ENCODE measurements around the gene MAX. TPM values are rescaled to one million over a fixed set of nuclear protein-coding genes. Genes with fewer than 3 reads are reported as not detected.

Gene MAX
- total and polyA plus RNA-seq, 2 of the 4 experiments (the other 2 are of a cell fraction): 45.2 to 51.8 TPM

- H3K4me1 ChIP-seq (ENCODE audit: control insufficient read depth, insufficient read depth, low read length): no peaks in the 10 kb centered on the region
- no peak overlapping the region for H3K56ac ChIP-seq (ENCODE audit: extremely low read depth, insufficient read depth, low read length)
- H3K4me2 ChIP-seq (ENCODE audit: low read depth, low read length): no peak overlapping the region
- no peak overlapping the region for H2AK9ac ChIP-seq (replicated peaks; ENCODE audit: low read depth, low read length, poor library complexity)
- H3K9ac ChIP-seq (ENCODE audit: low read depth, low read length): no peak overlapping the region
- H3K27ac ChIP-seq (ENCODE audit: insufficient read depth, low read length): no peak overlapping the region
- no peak for DNase-seq
- TF ChIP-seq MXI1 (IDR thresholded peaks at IDR 0.05; ENCODE audit: borderline replicate concordance, low read depth, low read length): no peak
- no peak for TF ChIP-seq MAFK (IDR thresholded peaks at IDR 0.05; ENCODE audit: low read depth, low read length)
- TF ChIP-seq CEBPB (IDR thresholded peaks at IDR 0.05; ENCODE audit: low read depth, low read length): no peak
- no peak for TF ChIP-seq FOS (IDR thresholded peaks at IDR 0.05; ENCODE audit: low read depth, low read length)
- no peak overlapping the region for H3K18ac ChIP-seq (ENCODE audit: low read depth, low read length)
- no peaks in the 10 kb centered on the region for H3K9me3 ChIP-seq (ENCODE audit: control insufficient read depth, insufficient read depth, low read length)
- H3K9me1 ChIP-seq (ENCODE audit: insufficient read depth, low read length): no peaks in the 10 kb centered on the region
- H2BK15ac ChIP-seq (ENCODE audit: low read depth, low read length): no peak overlapping the region
- POLR2A ChIA-PET (ENCODE audit: unreplicated experiment): no interaction called here
- H4K91ac ChIP-seq (ENCODE audit: insufficient read depth, low read depth, low read length): no peak overlapping the region
- H3K79me1 ChIP-seq (ENCODE audit: low read depth in 1 of 2, low read length in 2 of 2): no peaks in the 10 kb centered on the region
- no peak overlapping the region for H4K8ac ChIP-seq (ENCODE audit: low read depth in 2 of 2, low read length in 2 of 2)
- peaks cover 15% of the 10 kb centered on the region for H3K27me3 ChIP-seq (ENCODE audit: control insufficient read depth, insufficient read depth, low read length)
- intact Hi-C loops (cut with micrococcal nuclease): no loop called here
- no peak overlapping the region for H3K23ac ChIP-seq (ENCODE audit: low read depth, low read length)
- no peak overlapping the region for H3K4ac ChIP-seq (ENCODE audit: low read depth, low read length)
- WGBS, 2 experiments (ENCODE audit: extremely low coverage in 2 of 2, insufficient read length in 1 of 2): 72% methylated on average over 3 of the region's 4 CpGs; no CpG with 5 or more reads in 1 of the 2 experiments
- no peaks in the 10 kb centered on the region for H4K20me1 ChIP-seq (ENCODE audit: insufficient read depth, low read length)
- no peak overlapping the region for H2BK120ac ChIP-seq (ENCODE audit: low read depth, low read length)
- no TSS peak for BruUV-seq (replicated peaks)
- no peak overlapping the region for H2AK5ac ChIP-seq (ENCODE audit: low read depth, low read length)
- H2BK5ac ChIP-seq (ENCODE audit: low read depth, low read length, poor library complexity, severe bottlenecking): no peak overlapping the region
- CTCF ChIA-PET: no interaction called here
- no peak overlapping the region for H3K14ac ChIP-seq (replicated peaks; ENCODE audit: low read depth, low read length)
- H2BK20ac ChIP-seq (ENCODE audit: low read depth, low read length): no peak overlapping the region
- no peak for ATAC-seq (ENCODE audit: low read depth)
- no peak overlapping the region for H2AFZ ChIP-seq (replicated peaks; ENCODE audit: low read length, poor library complexity)
- dilution Hi-C loops (cut with HindIII; ENCODE audit: low sequenced_read_pairs, unreplicated experiment): no loop called here
- H3K4me3 ChIP-seq (ENCODE audit: insufficient read depth, low read depth, low read length): no peak overlapping the region
- in situ Hi-C loops (cut with MboI; ENCODE audit: low sequenced_read_pairs): no loop called here
- H4K5ac ChIP-seq (ENCODE audit: low read depth, low read length): no peak overlapping the region
- no peaks in the 10 kb centered on the region for H3K36me3 ChIP-seq (ENCODE audit: control insufficient read depth, insufficient read depth, low read length)
These were observed 7.0 kb upstream of the MAX start for GRCh38 chr14:65109357-65109756.

All from IMR-90 (cell line).